SK-N-MC (cell line): Measurements from ENCODE around the gene TBC1D1.

ENCODE experiments used
- DNase-seq: peaks from one replicate; pipeline ENCODE4 v3.0.0-alpha.2; 2011; ENCODE audit warnings: low read depth, low spot score
- H3K27ac ChIP-seq: fragments of 200-600 bp; sonication (generic); 2 replicates; pipeline ENCODE4 v1.5.1; 2016; ENCODE audit warnings: mixed run types
- H3K36me3 ChIP-seq: fragments of 200-600 bp; sonication (generic); 2 replicates; pipeline ENCODE4 v1.6.1; 2017; ENCODE audit warnings: antibody characterized with exemption, low read length, mixed read lengths; ENCODE audit not compliant: insufficient read depth
- H3K4me3 ChIP-seq: fragments of 200-600 bp; sonication (generic); 2 replicates; pipeline ENCODE4 v1.5.1; 2016
- H3K9ac ChIP-seq: fragments of 200-600 bp; sonication (generic); 2 replicates; pipeline ENCODE4 v1.8.0; 2017; ENCODE audit warnings: mixed run types, mixed read lengths; ENCODE audit not compliant: insufficient read length
- H3K9me3 ChIP-seq: fragments of 200-600 bp; sonication (generic); 2 replicates; pipeline ENCODE4 v1.6.1; 2017; ENCODE audit warnings: low read depth, mild to moderate bottlenecking, antibody characterized with exemption, low read length, moderate library complexity, mixed read lengths
- EZH2 ChIP-seq: fragments of 200-600 bp; sonication (generic); IDR thresholded peaks from one replicate; pipeline ENCODE4 v1.6.1; 2017; ENCODE audit warnings: antibody characterized with exemption
- FOXP2 ChIP-seq: optimal IDR thresholded peaks from 2 replicates; pipeline ENCODE3; 2011; ENCODE audit warnings: mild to moderate bottlenecking, moderate library complexity; ENCODE audit not compliant: insufficient read depth; ENCODE audit errors: extremely low read length, control extremely low read depth
- POLR2AphosphoS5 ChIP-seq: IDR thresholded peaks from 2 replicates; pipeline ENCODE4 v1.6.1; 2012; ENCODE audit warnings: mild to moderate bottlenecking, low read depth, low read length, borderline replicate concordance

Gene TBC1D1

DNA sequence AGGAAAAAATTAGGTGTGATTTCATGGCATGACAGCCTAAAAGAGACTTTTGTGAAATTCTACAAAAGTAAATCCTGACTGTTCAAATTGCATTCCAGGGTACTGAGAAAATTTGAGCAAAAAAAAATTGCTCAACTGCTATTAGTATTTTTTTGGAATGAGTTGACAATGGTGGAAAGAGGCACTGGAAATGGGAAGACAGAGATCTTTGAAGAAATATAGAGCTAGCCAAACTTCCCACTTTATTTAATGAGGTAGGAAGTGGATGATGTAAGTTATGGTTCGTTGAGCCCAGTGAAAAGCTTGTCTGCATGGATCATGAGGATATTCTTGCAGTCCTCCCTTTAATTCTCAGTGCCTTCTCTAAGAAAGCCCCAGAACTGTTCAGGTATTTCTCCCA is 253.1 kb downstream of the TBC1D1 start:
- TF ChIP-seq FOXP2: no peak
- no peak overlapping the region for H3K4me3 ChIP-seq
- H3K36me3 ChIP-seq: no peaks in the 10 kb centered on the region
- H3K27ac ChIP-seq: no peak overlapping the region
- H3K9ac ChIP-seq: no peak overlapping the region
- DNase-seq: no peak
- H3K9me3 ChIP-seq: no peaks in the 10 kb centered on the region

DNA sequence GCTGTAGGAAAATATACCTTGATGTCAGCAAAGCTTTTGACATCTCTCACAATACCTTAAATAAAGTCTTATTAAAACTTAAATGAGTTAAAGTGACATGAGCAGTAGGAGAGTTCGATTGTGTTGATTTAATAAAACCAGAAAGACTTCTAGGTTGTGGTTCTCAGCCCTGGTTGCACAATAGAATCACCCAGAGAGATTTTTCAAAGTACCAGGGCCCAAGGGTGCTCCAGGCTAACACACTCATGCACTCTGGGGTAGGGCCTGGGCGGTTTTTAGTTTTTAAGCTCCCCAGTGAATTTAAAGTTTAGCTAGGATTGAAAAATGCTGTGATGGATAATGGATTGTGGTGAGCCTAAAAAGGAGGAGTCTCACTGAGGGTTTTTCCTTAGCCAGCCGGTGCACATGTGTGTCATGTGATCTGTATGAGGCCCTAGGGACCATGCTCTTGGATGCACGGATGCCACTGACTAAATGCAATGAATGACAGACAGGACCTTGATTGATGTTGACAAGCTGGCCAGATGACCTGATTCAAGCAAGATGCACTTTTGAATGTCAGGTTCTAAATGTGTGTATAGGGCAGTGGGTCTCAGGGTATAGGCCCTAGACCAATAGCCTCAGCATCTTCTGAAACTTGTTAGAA is 254.3 kb downstream of the TBC1D1 start:
- Histone ChIP-seq H3K9me3 (no peaks in the 10 kb centered on the region), H3K4me3 (no peak overlapping the region), H3K27ac (no peak overlapping the region), H3K9ac (no peak overlapping the region), H3K36me3 (no peaks in the 10 kb centered on the region)
- no peak for DNase-seq
- no peak for TF ChIP-seq FOXP2
- no peak for TF ChIP-seq EZH2
- no peak for TF ChIP-seq POLR2AphosphoS5

- H3K36me3 ChIP-seq: no peaks in the 10 kb centered on the region
- DNase-seq: no peak
- no peak overlapping the region for H3K9ac ChIP-seq
- H3K4me3 ChIP-seq: no peak overlapping the region
- TF ChIP-seq FOXP2: no peak
- no peak for TF ChIP-seq EZH2
- TF ChIP-seq POLR2AphosphoS5: no peak
- no peaks in the 10 kb centered on the region for H3K9me3 ChIP-seq
- no peak overlapping the region for H3K27ac ChIP-seq
These were observed 254.9 kb downstream of the TBC1D1 start for GRCh38 chr4:38145741-38146140.

GRCh38 chr4:38146383-38146782 is 255.5 kb downstream of the TBC1D1 start:
- no peak overlapping the region for H3K4me3 ChIP-seq
- no peak overlapping the region for H3K9ac ChIP-seq
- TF ChIP-seq POLR2AphosphoS5 (no peak), FOXP2 (no peak), EZH2 (no peak)
- no peaks in the 10 kb centered on the region for H3K9me3 ChIP-seq
- no peaks in the 10 kb centered on the region for H3K36me3 ChIP-seq
- no peak overlapping the region for H3K27ac ChIP-seq
- DNase-seq: no peak

GRCh38 chr4:38149472-38149996 is 258.6 kb downstream of the TBC1D1 start:
- no peak overlapping the region for H3K9ac ChIP-seq
- H3K4me3 ChIP-seq: no peak overlapping the region
- no peaks in the 10 kb centered on the region for H3K9me3 ChIP-seq
- no peak for DNase-seq
- TF ChIP-seq FOXP2 (no peak), EZH2 (no peak), POLR2AphosphoS5 (no peak)
- H3K27ac ChIP-seq: no peak overlapping the region
- H3K36me3 ChIP-seq: no peaks in the 10 kb centered on the region

GRCh38 chr4:38149997-38150671 is 259.2 kb downstream of the TBC1D1 start:
- DNase-seq: no peak
- TF ChIP-seq EZH2 (no peak), POLR2AphosphoS5 (no peak), FOXP2 (no peak)
- Histone ChIP-seq H3K4me3 (no peak overlapping the region), H3K9ac (no peak overlapping the region), H3K9me3 (no peaks in the 10 kb centered on the region), H3K36me3 (no peaks in the 10 kb centered on the region), H3K27ac (no peak overlapping the region)

GRCh38 chr4:38150766-38151165 is 259.9 kb downstream of the TBC1D1 start:
- Histone ChIP-seq H3K4me3 (no peak overlapping the region), H3K27ac (no peak overlapping the region), H3K9me3 (no peaks in the 10 kb centered on the region), H3K9ac (no peak overlapping the region), H3K36me3 (no peaks in the 10 kb centered on the region)
- no peak for TF ChIP-seq POLR2AphosphoS5
- no peak for TF ChIP-seq FOXP2
- no peak for TF ChIP-seq EZH2
- no peak for DNase-seq

- Histone ChIP-seq H3K9ac (no peak overlapping the region), H3K36me3 (no peaks in the 10 kb centered on the region), H3K27ac (no peak overlapping the region), H3K9me3 (no peaks in the 10 kb centered on the region), H3K4me3 (no peak overlapping the region)
- DNase-seq: no peak
- TF ChIP-seq FOXP2: no peak
- no peak for TF ChIP-seq POLR2AphosphoS5
- no peak for TF ChIP-seq EZH2
These were observed 261.0 kb downstream of the TBC1D1 start for GRCh38 chr4:38151873-38152272.
